22Rv1 (cell line): ENCODE results near the gene DSCAM.

Experiments
- ZFX ChIP-seq: fragments of 450-650 bp; IDR thresholded peaks from 2 replicates; pipeline ENCODE4 v1.6.1; 2017; ENCODE audit warnings: antibody characterized with exemption, borderline replicate concordance
- TF ChIP-seq, protein P1 (sequence below): fragments of 450-650 bp; IDR thresholded peaks from 2 replicates; pipeline ENCODE4 v1.5.1; 2017; ENCODE audit warnings: mild to moderate bottlenecking

DNA sequence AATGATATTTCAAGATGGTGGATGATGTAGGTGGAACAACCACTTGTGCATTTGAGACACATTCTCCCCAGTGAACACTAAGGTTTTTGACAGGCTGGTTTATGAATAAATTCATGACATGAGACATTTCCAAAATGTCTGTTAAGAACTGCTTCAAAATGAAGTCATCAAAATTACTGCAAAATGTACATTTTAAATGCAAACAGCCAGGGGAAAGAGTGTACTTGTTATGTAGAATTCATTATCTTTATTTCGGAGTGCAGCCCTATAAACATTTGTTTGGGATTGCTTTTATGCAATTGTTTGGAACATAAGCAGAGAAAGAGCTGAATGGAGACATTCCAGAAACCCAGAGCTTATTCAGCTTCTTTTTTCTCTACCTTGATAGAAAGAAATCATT, 49.5 kb downstream of the DSCAM start:
- TF ChIP-seq, protein P1, sequence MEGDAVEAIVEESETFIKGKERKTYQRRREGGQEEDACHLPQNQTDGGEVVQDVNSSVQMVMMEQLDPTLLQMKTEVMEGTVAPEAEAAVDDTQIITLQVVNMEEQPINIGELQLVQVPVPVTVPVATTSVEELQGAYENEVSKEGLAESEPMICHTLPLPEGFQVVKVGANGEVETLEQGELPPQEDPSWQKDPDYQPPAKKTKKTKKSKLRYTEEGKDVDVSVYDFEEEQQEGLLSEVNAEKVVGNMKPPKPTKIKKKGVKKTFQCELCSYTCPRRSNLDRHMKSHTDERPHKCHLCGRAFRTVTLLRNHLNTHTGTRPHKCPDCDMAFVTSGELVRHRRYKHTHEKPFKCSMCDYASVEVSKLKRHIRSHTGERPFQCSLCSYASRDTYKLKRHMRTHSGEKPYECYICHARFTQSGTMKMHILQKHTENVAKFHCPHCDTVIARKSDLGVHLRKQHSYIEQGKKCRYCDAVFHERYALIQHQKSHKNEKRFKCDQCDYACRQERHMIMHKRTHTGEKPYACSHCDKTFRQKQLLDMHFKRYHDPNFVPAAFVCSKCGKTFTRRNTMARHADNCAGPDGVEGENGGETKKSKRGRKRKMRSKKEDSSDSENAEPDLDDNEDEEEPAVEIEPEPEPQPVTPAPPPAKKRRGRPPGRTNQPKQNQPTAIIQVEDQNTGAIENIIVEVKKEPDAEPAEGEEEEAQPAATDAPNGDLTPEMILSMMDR, result no peak
- TF ChIP-seq ZFX, result no peak
